CD1c-positive myeloid dendritic cell (primary cell): ENCODE results near the gene ATP5MC2.
"Not testable (repeated sequence)": the region's sequence is repeated elsewhere in the genome, so short reads cannot be mapped to it uniquely, and the experiment has no call there.

ENCODE experiments used
- DNase-seq: peaks from one replicate; pipeline ENCODE4 v3.0.0-alpha.2; 2016; ENCODE audit errors: extremely low spot score

ATP5MC2 gene

GRCh38 chr12:53646300-53646699, 29.6 kb downstream of the ATP5MC2 start:
- DNase-seq: not testable (repeated sequence)

GRCh38 chr12:53645165-53645564, 30.7 kb downstream of the ATP5MC2 start:
- no peak for DNase-seq

GRCh38 chr12:53644133-53644532, 31.8 kb downstream of the ATP5MC2 start:
- DNase-seq: no peak

- no peak for DNase-seq
Observed at GRCh38 chr12:53643232-53643979, 32.5 kb downstream of the ATP5MC2 start.

DNA sequence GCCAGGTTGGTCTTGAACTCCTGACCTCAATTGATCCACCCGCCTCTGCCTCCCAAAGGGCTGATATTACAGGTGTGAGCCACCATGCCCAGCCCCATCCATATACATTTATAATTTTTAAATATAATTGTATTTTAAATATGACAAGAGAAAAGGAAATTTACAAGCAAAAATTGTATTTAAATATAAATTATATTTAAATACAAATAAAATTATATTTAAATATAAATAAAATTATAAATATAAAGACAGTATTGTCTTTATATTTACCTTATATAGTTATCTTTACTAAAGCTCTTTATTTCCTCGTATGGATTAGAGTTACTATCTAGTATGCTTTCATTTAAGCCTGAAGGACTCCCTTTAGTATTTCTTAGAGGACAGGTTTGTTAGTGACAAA, 37.8 kb downstream of the ATP5MC2 start:
- DNase-seq: no peak

- DNase-seq: no peak
Observed at GRCh38 chr12:53636641-53637040, 39.2 kb downstream of the ATP5MC2 start.

- not testable (repeated sequence) for DNase-seq
Observed at GRCh38 chr12:53635708-53636107, 40.2 kb downstream of the ATP5MC2 start.

GRCh38 chr12:53631721-53632120, 44.2 kb downstream of the ATP5MC2 start:
- no peak for DNase-seq

DNA sequence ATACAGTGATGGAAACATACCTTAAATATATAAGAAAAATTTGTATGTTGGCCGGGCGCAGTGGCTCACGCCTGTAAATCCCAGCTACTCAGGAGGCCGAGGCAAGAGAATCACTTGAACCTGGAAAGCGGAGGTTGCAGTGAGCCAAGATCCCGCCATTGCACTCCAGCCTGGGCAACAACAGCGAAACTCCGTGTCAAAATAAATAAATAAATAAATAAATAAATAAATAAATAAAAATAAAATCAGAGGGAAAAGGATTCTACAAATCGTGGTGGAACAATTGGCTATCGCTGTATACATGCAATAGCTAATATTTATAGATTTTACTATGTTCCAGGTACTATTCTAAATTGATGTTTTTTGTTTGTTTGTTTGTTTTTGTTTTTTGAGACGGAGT, 48.0 kb downstream of the ATP5MC2 start:
- no peak for DNase-seq

DNA sequence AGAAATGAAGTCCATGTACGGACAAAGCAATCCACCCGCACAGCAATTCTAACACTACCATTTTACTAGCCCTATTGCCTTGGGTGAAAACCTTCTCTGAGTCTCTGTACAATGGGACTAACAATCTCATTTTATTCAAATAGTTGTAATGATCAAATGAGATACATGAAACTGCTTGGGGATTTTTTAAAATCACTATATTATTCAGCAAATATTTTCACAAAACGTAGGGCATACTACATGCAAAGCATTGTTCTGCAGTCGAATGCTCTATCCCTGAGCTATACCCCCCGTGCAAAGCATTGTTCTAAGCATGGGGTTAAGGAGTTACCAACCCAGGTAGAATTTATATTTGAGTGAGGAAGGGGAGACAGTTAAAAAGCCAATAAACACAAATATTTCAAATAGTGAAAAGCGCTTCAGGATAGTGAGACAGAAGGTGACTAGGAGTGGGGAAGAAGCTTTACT, 49.1 kb downstream of the ATP5MC2 start:
- no peak for DNase-seq

DNA sequence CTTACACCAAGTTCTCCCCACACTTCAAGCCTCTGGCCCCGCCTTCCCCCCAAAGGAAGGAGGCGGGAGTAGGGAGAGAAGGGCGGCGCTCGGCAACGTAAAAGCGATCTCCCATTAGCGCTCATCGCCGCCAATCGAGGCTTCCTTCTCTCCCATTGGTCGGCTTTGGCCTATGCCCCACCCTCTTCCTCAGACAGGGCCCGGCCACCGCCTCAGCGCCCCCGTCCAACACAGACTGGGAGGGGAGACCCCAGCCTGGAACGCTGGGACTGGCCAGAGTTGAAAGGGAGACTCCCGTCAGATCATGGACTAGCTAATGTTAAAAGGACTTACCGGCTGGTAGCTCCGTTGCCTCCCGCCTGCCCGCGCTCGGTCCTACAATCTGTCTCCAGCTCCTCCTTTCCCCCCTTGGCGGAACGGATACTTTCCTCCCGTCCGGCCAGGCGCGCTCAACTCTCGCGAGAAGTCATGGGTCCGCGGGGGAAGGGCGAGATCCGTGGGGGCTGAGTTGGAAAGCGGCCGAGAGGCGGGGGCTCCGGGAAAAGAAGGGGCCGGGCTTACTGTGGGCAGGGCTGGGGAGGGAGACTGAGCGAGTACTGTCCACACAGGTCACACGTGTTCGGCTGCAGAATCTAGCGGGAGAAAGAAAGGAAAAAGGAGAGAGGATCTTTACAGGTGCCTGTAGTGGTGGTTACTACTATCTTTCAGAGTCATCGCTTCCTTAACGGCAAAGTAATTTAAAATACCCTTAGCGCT, 49.8 kb downstream of the ATP5MC2 start, which contains the start of gene ATF7:
ATF7 (minus strand) TSS at position 437 of the 756 bp plus-strand sequence. CDS start 25,382 bp downstream, outside the sequence.
- peak; percentile 99 for DNase-seq

- no peak for DNase-seq
Observed at GRCh38 chr12:53625373-53625945, 50.4 kb downstream of the ATP5MC2 start.

DNA sequence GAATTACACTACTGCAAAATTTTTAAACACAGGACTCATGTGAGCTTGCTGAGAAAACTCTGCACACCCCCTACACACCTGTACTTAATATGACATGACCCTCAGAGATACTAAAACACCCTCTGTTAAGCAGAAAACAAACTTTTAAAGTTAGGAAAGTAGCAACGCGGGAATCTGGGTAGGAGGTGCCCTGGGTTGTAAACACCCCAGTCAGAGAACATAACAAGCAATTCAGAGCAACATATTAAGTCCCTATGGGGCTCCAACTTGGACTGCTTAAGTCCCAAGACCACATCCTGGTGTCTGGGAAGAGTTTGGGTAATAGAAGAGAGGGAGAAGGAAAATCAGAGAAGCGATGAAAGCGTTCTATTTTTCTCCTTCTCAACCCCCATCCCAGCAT, 50.9 kb downstream of the ATP5MC2 start:
- DNase-seq: no peak

DNA sequence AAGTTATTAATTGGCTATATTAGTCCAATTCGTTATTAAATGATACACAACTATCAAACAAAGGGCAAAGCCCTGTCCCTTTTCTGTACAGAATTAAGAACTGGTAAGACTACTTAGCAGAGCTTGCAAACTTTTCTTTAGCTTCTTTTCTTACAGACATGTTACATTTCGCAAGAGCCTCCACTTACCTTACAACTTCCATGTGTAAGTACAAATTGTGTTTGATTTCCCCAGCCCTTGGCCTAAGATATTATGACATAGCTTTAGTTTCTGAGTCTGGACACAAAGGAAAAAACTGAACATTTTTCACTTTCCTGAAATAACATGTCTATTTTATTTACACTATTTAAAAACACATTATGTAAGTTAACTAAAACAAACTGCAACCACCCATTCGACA, 51.4 kb downstream of the ATP5MC2 start:
- DNase-seq: peak; percentile 14

- DNase-seq: no peak
Observed at GRCh38 chr12:53623548-53624385, 52.1 kb downstream of the ATP5MC2 start.

DNA sequence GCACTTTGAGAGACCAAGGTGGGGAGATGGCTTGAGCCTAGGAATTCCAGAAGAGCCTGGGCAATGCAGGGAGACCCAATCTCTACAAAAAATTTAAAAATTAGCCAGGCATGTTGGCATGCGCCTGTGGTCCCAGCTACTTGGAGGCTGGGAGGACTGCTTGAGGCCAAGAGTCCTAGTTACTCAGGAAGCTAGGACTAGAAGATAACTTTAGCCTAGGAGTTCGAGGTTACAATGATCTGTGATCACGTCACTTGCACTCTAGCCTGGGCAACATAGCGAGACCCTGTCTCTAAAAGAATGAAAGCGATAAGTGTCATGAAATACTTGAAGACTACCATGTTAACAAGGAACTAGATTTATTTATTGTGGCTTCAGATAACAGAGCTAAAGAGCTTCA, 53.2 kb downstream of the ATP5MC2 start:
- no peak for DNase-seq

DNA sequence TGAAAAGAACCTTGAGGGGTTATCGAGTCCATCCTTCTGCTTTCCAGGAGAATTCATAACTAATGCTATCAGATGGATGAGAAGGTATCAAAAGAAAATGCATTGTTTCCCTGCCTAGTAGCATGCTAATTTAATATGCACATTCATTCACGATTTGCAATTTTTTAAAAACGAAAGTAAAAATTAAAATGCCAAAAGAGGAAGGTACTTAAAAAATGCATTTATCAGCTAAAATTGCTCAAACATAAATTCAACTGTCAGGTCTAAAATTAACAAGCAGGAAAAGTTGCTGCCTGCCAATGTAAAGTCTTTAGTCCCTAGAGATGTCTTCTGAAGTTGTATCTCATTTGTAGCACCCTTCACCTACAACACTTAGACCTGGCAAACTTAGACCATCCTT, 57.6 kb downstream of the ATP5MC2 start:
- DNase-seq: peak; percentile 41

DNA sequence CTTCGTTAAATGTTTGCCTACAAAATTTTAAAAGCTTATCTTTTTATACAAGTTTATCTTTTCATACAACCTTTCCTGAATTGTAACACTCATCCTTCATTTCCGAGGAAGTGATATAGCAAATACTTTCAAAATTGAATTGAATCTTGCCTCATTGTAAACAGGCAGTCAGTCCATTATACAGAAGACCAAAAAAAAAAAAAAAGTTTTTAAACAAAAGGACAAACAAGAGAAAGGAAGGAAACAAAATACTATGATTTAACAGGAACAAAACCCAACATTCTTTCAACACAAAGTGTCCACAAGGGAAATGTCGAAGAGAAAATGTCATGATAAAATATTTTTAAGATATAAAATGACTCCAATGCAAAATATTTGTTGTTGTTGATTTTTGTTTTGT, 58.2 kb downstream of the ATP5MC2 start:
- peak; percentile 5 for DNase-seq

DNA sequence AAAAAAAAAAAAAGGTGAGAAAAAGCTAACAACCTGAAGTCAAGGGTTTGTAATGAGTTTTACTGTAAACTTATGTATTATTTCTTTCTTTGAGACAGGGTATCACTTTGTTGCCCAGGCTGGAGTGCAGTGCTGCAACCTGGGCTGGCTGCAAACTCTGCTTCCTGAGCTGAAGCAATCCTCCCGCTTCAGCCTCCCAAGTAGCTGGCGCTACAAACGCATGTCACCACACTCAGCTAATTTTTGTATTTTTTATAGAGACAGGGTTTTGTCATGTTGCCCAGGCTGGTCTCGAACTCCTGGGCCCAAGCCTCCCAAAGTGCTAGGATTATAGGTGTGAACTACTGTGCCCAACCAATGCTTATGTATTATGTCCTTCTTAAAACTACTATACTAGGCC, 58.9 kb downstream of the ATP5MC2 start:
- no peak for DNase-seq
